MV-4-11 (cell line): ENCODE results near the gene MCF2L.

Experiments used
- DNase-seq: peaks from one replicate; lab custom pipeline; 2025; lab: John Stamatoyannopoulos, UW

The MCF2L gene

GRCh38 chr13:112982281-112983041 is 13.4 kb downstream of the MCF2L start:
- DNase-seq, result no peak

- no peak for DNase-seq
Observed at GRCh38 chr13:112983042-112983305, 14.0 kb downstream of the MCF2L start.

GRCh38 chr13:112983428-112984196 is 14.6 kb downstream of the MCF2L start:
- DNase-seq, result no peak

- DNase-seq, result no peak
Observed at GRCh38 chr13:112984501-112984900, 15.5 kb downstream of the MCF2L start.

GRCh38 chr13:112984954-112985802 is 16.2 kb downstream of the MCF2L start:
- DNase-seq, result no peak

- no peak for DNase-seq
Observed at GRCh38 chr13:112985803-112986408, 16.9 kb downstream of the MCF2L start.

- DNase-seq, result no peak
Observed at GRCh38 chr13:112986470-112986869, 17.5 kb downstream of the MCF2L start.

- peak; percentile 76 for DNase-seq
Observed at GRCh38 chr13:112986946-112987681, 18.1 kb downstream of the MCF2L start.

- no peak for DNase-seq
Observed at GRCh38 chr13:112987682-112988024, 18.6 kb downstream of the MCF2L start.

- DNase-seq, result no peak
Observed at GRCh38 chr13:112990783-112991182, 21.8 kb downstream of the MCF2L start.

GRCh38 chr13:112991609-112992008 is 22.6 kb downstream of the MCF2L start:
- DNase-seq, result no peak

- DNase-seq, result no peak
Observed at GRCh38 chr13:112992931-112993680, 24.1 kb downstream of the MCF2L start.

- no peak for DNase-seq
Observed at GRCh38 chr13:112994084-112994780, 25.2 kb downstream of the MCF2L start.

- DNase-seq, result no peak
Observed at GRCh38 chr13:112994781-112995355, 25.9 kb downstream of the MCF2L start.

- DNase-seq, result no peak
Observed at GRCh38 chr13:112995395-112996191, 26.6 kb downstream of the MCF2L start.

GRCh38 chr13:112996671-112997091 is 27.7 kb downstream of the MCF2L start:
- DNase-seq, result no peak

- no peak for DNase-seq
Observed at GRCh38 chr13:112997188-112998130, 28.4 kb downstream of the MCF2L start.
